RWPE2 (cell line): ENCODE results near the gene HDAC11.
"Not testable (repeated sequence)": the region's sequence is repeated elsewhere in the genome, so short reads cannot be mapped to it uniquely, and the experiment has no call there.

Source experiments
- ATAC-seq: fragments of 200-7000 bp; cut with Tn5 transposase; 3 replicates; pipeline ENCODE4 v1.9.1; 2021; ENCODE audit warnings: low read depth
- DNase-seq: peaks from one replicate; pipeline ENCODE4 v3.0.0-alpha.2; 2020; ENCODE audit warnings: low spot score
- H3K27ac ChIP-seq: fragments of 450-650 bp; 2 replicates; pipeline ENCODE4 v1.5.1; 2017; ENCODE audit warnings: mild to moderate bottlenecking; ENCODE audit not compliant: poor library complexity, severe bottlenecking
- H3K27me3 ChIP-seq: fragments of 250-450 bp; sonication (Bioruptor Pico); 2 replicates; pipeline ENCODE4 v1.5.1; 2021; ENCODE audit warnings: mild to moderate bottlenecking, moderate library complexity; ENCODE audit not compliant: insufficient read depth, poor library complexity, severe bottlenecking
- H3K36me3 ChIP-seq: fragments of 250-450 bp; sonication (Bioruptor Pico); 2 replicates; pipeline ENCODE4 v1.5.1; 2020; ENCODE audit warnings: low read depth, mild to moderate bottlenecking, moderate library complexity
- H3K4me1 ChIP-seq: fragments of 250-450 bp; sonication (Bioruptor Pico); 2 replicates; pipeline ENCODE4 v1.5.1; 2021; ENCODE audit warnings: mild to moderate bottlenecking, moderate library complexity; ENCODE audit not compliant: insufficient read depth, poor library complexity, severe bottlenecking
- H3K4me3 ChIP-seq: fragments of 250-450 bp; sonication (Bioruptor Pico); 2 replicates; pipeline ENCODE4 v1.5.1; 2021; ENCODE audit warnings: mild to moderate bottlenecking, moderate library complexity; ENCODE audit not compliant: severe bottlenecking
- H3K9me3 ChIP-seq: fragments of 250-450 bp; sonication (Bioruptor Pico); 2 replicates; pipeline ENCODE4 v1.5.1; 2021; ENCODE audit warnings: mild to moderate bottlenecking, moderate library complexity; ENCODE audit not compliant: severe bottlenecking
- CTCF ChIP-seq: fragments of 450-650 bp; IDR thresholded peaks from one replicate; pipeline ENCODE4 v1.5.1; 2017; ENCODE audit warnings: mild to moderate bottlenecking, moderate library complexity; ENCODE audit not compliant: poor library complexity, severe bottlenecking

HDAC11 gene

GRCh38 chr3:13479582-13480339 lies at the start of gene HDAC11:
Gene HDAC11 (plus strand): TSS chr3:13480306. CDS start chr3:13480348, 42 bp downstream.
- H3K27me3 ChIP-seq = no peaks in the 10 kb centered on the region
- peak within 1 kb of the TSS; percentile 60 for H3K4me3 ChIP-seq
- TF ChIP-seq CTCF = no peak
- peaks cover 3% of the 10 kb centered on the region for H3K4me1 ChIP-seq
- DNase-seq (peak; percentile 97), ATAC-seq (peak; percentile 85)
- H3K9me3 ChIP-seq = no peaks in the 10 kb centered on the region
- no peaks in the 10 kb centered on the region for H3K36me3 ChIP-seq
- H3K27ac ChIP-seq = no peak within 1 kb of the TSS

GRCh38 chr3:13430411-13430875 lies 49.7 kb upstream of the HDAC11 start:
- H3K27me3 ChIP-seq, H3K27ac ChIP-seq, DNase-seq, H3K9me3 ChIP-seq, H3K4me3 ChIP-seq, H3K36me3 ChIP-seq, H3K4me1 ChIP-seq, ATAC-seq: not testable (repeated sequence)

GRCh38 chr3:13432093-13432492 lies 48.0 kb upstream of the HDAC11 start:
- no peak for TF ChIP-seq CTCF
- H3K4me1 ChIP-seq = no peaks in the 10 kb centered on the region
- no peak for DNase-seq
- no peak overlapping the region for H3K4me3 ChIP-seq
- no peak overlapping the region for H3K27ac ChIP-seq
- no peaks in the 10 kb centered on the region for H3K9me3 ChIP-seq
- no peaks in the 10 kb centered on the region for H3K27me3 ChIP-seq
- ATAC-seq = no peak
- no peaks in the 10 kb centered on the region for H3K36me3 ChIP-seq

GRCh38 chr3:13433912-13434311 lies 46.2 kb upstream of the HDAC11 start:
- no peak overlapping the region for H3K27ac ChIP-seq
- H3K27me3 ChIP-seq = no peaks in the 10 kb centered on the region
- no peak for TF ChIP-seq CTCF
- no peaks in the 10 kb centered on the region for H3K36me3 ChIP-seq
- no peaks in the 10 kb centered on the region for H3K9me3 ChIP-seq
- H3K4me3 ChIP-seq = no peak overlapping the region
- DNase-seq = no peak
- no peaks in the 10 kb centered on the region for H3K4me1 ChIP-seq
- ATAC-seq = no peak

- not testable (repeated sequence) for H3K4me3 ChIP-seq, ATAC-seq, H3K36me3 ChIP-seq, H3K4me1 ChIP-seq, H3K27ac ChIP-seq, H3K9me3 ChIP-seq, H3K27me3 ChIP-seq, DNase-seq
These were observed 43.9 kb upstream of the HDAC11 start for GRCh38 chr3:13436213-13436612.

GRCh38 chr3:13440204-13440817 lies 39.8 kb upstream of the HDAC11 start:
- no peak overlapping the region for H3K27ac ChIP-seq
- no peak for TF ChIP-seq CTCF
- no peaks in the 10 kb centered on the region for H3K4me1 ChIP-seq
- no peak for ATAC-seq
- H3K27me3 ChIP-seq = no peaks in the 10 kb centered on the region
- no peaks in the 10 kb centered on the region for H3K36me3 ChIP-seq
- no peak overlapping the region for H3K4me3 ChIP-seq
- H3K9me3 ChIP-seq = no peaks in the 10 kb centered on the region
- no peak for DNase-seq

GRCh38 chr3:13442882-13443281 lies 37.2 kb upstream of the HDAC11 start:
- ATAC-seq, H3K4me3 ChIP-seq, H3K4me1 ChIP-seq, H3K27me3 ChIP-seq, H3K27ac ChIP-seq, DNase-seq, H3K9me3 ChIP-seq, H3K36me3 ChIP-seq: not testable (repeated sequence)
